HEK293T (cell line): ENCODE measurements around the gene LRRTM4.
A peak's percentile ranks its signal among the peaks of the same experiment; 100 is the strongest.

Experiments used
- CTCF ChIA-PET: fragments of 350-600 bp; formaldehyde crosslinking; extraction: SDS; loops from one replicate; lab custom pipeline; 2021; ENCODE audit warnings: antibody characterized with exemption, inconsistent platforms; lab: Yijun Ruan, JAX
- POLR2A ChIA-PET: fragments of 350-600 bp; formaldehyde crosslinking; extraction: SDS; loops from one replicate; lab custom pipeline; 2020; ENCODE audit warnings: antibody characterized with exemption, inconsistent platforms; lab: Yijun Ruan, JAX
- DNase-seq: peaks from one replicate; pipeline ENCODE4 v3.0.0; 2012; ENCODE audit warnings: mixed read lengths; ENCODE audit errors: extremely low spot score
- ARNT ChIP-seq: fragments of 450-650 bp; IDR thresholded peaks from 2 replicates; pipeline ENCODE4 v1.6.1; 2017; ENCODE audit warnings: mild to moderate bottlenecking
- BHLHE40 ChIP-seq: fragments of 450-650 bp; IDR thresholded peaks from 2 replicates; pipeline ENCODE4 v1.6.1; 2016; ENCODE audit warnings: mild to moderate bottlenecking, moderate library complexity, borderline replicate concordance
- CTBP1 ChIP-seq: fragments of 450-650 bp; IDR thresholded peaks from 2 replicates; pipeline ENCODE4 v1.6.1; 2016; ENCODE audit warnings: borderline replicate concordance
- ELF4 ChIP-seq: fragments of 450-650 bp; IDR thresholded peaks from 2 replicates; pipeline ENCODE4 v1.6.1; 2017; ENCODE audit warnings: antibody characterized with exemption
- FOXA1 ChIP-seq: fragments of 450-650 bp; IDR thresholded peaks from 2 replicates; pipeline ENCODE4 v1.6.1; 2016; ENCODE audit warnings: mild to moderate bottlenecking
- FOXK2 ChIP-seq: fragments of 450-650 bp; IDR thresholded peaks from 2 replicates; pipeline ENCODE4 v1.6.1; 2016; ENCODE audit warnings: mild to moderate bottlenecking
- FOXM1 ChIP-seq: fragments of 450-650 bp; IDR thresholded peaks from 2 replicates; pipeline ENCODE4 v1.6.1; 2017; ENCODE audit warnings: mild to moderate bottlenecking, borderline replicate concordance
- HDGF ChIP-seq: fragments of 450-650 bp; IDR thresholded peaks from 2 replicates; pipeline ENCODE4 v1.6.1; 2017; ENCODE audit warnings: antibody characterized with exemption, borderline replicate concordance
- L3MBTL2 ChIP-seq: fragments of 450-650 bp; conservative IDR thresholded peaks from 2 replicates; pipeline ENCODE4 v1.6.1; 2016; ENCODE audit warnings: mild to moderate bottlenecking
- LEF1 ChIP-seq: fragments of 450-650 bp; IDR thresholded peaks from 2 replicates; pipeline ENCODE4 v1.6.1; 2017; ENCODE audit warnings: mild to moderate bottlenecking, borderline replicate concordance
- NFRKB ChIP-seq: fragments of 450-650 bp; IDR thresholded peaks from 2 replicates; pipeline ENCODE4 v1.6.1; 2016; ENCODE audit warnings: mild to moderate bottlenecking, moderate library complexity
- SP1 ChIP-seq: fragments of 450-650 bp; IDR thresholded peaks from 2 replicates; pipeline ENCODE4 v1.6.1; 2017
- SUZ12 ChIP-seq: fragments of 450-650 bp; IDR thresholded peaks from 2 replicates; pipeline ENCODE4 v1.6.1; 2016; ENCODE audit warnings: mild to moderate bottlenecking
- TARDBP ChIP-seq: fragments of 450-650 bp; IDR thresholded peaks from 2 replicates; pipeline ENCODE4 v1.6.1; 2016
- ZNF384 ChIP-seq: fragments of 450-650 bp; IDR thresholded peaks from 2 replicates; pipeline ENCODE4 v1.6.1; 2016
- TF ChIP-seq, protein P1 (sequence below): fragments of 450-650 bp; IDR thresholded peaks from 2 replicates; pipeline ENCODE4 v1.6.1; 2016

Gene LRRTM4

DNA sequence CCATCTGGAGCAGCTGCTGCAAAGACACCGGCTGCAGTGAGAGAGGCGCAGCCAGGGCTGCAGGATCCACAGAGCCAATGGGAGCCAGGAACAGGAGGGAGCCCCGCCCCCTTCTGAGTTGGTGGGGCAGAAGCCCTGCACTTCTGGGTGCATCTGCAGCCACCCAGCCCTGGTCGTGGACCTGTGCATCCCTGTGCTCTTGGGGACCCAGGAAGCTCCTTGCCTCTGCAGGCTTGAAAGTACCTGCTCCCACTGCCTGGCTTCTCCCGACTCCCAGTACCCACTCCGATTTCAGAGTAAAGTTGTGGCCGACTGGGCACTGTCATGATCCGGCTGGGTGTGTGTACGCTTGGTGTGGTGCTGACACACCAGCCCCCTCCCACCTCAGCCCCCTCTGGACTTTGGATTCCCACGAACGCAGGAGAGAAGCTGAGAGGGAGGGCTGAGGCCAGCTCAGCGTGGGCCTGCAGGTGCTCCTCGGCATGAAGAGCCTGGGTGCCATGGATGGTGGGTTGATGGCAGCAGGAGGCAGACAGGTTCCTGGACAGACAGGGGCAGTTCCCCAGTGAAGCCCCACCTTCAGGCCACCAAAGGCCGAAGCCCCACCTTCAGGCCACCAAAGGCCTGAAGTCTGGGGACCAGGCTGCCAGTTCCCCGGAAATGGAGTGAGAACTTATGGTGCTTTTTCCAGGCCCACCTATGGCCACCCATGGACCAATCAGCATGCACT lies 34.9 kb downstream of the LRRTM4 start:
- TF ChIP-seq BHLHE40, result no peak
- no peak for TF ChIP-seq ELF4
- TF ChIP-seq ZNF384, result no peak
- TF ChIP-seq, protein P1, sequence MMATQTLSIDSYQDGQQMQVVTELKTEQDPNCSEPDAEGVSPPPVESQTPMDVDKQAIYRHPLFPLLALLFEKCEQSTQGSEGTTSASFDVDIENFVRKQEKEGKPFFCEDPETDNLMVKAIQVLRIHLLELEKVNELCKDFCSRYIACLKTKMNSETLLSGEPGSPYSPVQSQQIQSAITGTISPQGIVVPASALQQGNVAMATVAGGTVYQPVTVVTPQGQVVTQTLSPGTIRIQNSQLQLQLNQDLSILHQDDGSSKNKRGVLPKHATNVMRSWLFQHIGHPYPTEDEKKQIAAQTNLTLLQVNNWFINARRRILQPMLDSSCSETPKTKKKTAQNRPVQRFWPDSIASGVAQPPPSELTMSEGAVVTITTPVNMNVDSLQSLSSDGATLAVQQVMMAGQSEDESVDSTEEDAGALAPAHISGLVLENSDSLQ, result no peak
- TF ChIP-seq SUZ12, result no peak
- ChIA-PET POLR2A (no interaction called here), CTCF (no interaction called here)
- DNase-seq, result no peak

DNA sequence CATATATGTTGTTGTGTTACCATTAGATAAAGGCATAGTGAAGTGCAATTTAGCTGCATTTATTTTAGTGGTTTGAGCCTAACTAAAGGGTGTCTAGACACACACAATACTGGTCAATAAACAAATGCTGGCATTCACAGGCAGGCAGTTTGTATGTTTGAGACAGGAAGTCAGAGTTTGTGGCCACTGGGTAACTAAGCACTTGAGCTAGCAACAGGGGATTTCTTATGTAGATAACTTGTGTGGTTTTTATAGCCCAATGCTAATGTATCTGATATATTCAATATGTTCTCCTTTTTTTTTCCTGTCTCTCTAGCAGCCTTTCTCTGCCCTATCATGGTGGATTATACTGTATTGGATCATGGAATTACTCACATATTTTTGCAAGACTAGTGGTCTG lies 38.1 kb downstream of the LRRTM4 start:
- no peak for TF ChIP-seq L3MBTL2
- no peak for TF ChIP-seq FOXM1
- TF ChIP-seq SP1, result no peak
- no peak for TF ChIP-seq FOXA1
- no peak for TF ChIP-seq BHLHE40
- no peak for TF ChIP-seq ELF4
- no peak for TF ChIP-seq SUZ12
- TF ChIP-seq TARDBP, result no peak
- TF ChIP-seq, protein P1, result no peak
- no peak for TF ChIP-seq HDGF
- no peak for TF ChIP-seq ARNT
- no peak for TF ChIP-seq FOXK2
- no peak for TF ChIP-seq LEF1
- no peak for TF ChIP-seq NFRKB
- no peak for TF ChIP-seq CTBP1
- no peak for TF ChIP-seq ZNF384
- ChIA-PET CTCF (no interaction called here), POLR2A (no interaction called here)
- peak; percentile 10 for DNase-seq

DNA sequence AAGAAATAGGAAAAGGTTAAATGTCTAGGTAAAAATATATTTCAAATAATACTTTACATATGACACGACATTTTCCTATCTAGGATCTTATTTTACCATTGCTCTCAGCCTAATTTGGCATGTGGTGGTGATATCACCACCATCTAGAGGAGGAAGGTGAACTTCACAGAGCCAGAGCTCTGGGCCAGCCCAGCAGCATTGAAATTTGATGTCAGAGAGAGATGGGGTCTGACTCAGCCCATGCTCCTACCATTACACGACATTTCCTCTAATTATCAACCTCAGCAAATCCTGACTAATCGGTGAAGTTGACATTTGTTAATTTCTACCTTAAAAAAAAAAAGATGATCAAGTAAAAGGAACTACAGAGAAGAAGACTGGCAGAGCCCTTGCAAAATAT lies 42.3 kb downstream of the LRRTM4 start:
- ChIA-PET POLR2A (no interaction called here), CTCF (no interaction called here)
- no peak for DNase-seq
- TF ChIP-seq FOXK2, result no peak
- no peak for TF ChIP-seq NFRKB
- TF ChIP-seq LEF1, result no peak
- no peak for TF ChIP-seq SP1
- TF ChIP-seq HDGF, result no peak
- no peak for TF ChIP-seq ARNT
- TF ChIP-seq FOXM1, result no peak
- no peak for TF ChIP-seq CTBP1
- TF ChIP-seq, protein P1, result no peak
- no peak for TF ChIP-seq TARDBP
- TF ChIP-seq L3MBTL2, result no peak

DNA sequence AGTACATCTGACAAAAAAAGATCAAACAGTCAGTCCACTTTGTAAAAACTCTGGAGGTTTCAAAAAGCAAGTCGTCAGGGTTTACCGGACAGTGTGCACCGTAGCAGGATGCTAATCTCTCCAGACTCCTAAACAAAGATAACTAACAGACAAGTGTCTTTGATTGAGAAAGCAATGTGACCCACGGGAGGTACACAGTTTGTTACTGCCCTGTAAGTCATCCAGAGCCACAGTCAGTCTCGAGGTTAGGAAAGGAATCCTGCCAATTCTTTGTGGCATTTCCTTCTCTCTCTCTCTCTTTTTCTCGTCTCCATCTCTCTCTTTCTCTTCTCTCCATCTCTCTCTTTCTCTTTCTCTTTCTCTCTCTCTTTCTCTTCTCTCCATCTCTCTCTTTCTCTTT lies 42.8 kb downstream of the LRRTM4 start:
- ChIA-PET CTCF (no interaction called here), POLR2A (no interaction called here)
- no peak for DNase-seq
- TF ChIP-seq BHLHE40 (no peak), FOXK2 (no peak), NFRKB (no peak), HDGF (no peak), SP1 (no peak), ZNF384 (no peak), ELF4 (no peak)

DNA sequence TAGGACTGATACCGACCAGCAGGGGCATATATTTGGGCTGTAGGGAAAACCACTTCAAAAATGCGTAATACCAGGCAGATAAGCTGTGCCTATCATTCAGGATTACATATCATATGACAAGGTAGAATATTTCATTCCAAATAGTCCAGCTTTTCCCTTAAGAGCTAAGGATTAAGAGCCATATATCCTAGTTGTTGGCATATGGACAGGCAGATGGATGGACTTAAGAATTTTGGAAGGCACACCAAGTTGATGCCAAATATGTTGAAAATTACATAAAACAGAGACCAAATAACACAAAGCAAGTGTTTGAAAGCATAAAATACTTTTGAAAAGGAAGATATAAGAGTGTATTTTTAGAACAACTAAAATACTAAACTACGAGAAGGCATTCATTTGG lies 52.1 kb downstream of the LRRTM4 start:
- POLR2A ChIA-PET, result no interaction called here
- CTCF ChIA-PET, result interaction anchor here (0.5 kb wide), 1 partner anchor 322 kb away, joined by 3 read pairs; no protein-coding TSS in a partner anchor
- DNase-seq, result no peak
- TF ChIP-seq HDGF (no peak), SP1 (no peak), ELF4 (no peak), BHLHE40 (no peak), SUZ12 (no peak), CTBP1 (no peak), ARNT (no peak)
- TF ChIP-seq, protein P1, result no peak

DNA sequence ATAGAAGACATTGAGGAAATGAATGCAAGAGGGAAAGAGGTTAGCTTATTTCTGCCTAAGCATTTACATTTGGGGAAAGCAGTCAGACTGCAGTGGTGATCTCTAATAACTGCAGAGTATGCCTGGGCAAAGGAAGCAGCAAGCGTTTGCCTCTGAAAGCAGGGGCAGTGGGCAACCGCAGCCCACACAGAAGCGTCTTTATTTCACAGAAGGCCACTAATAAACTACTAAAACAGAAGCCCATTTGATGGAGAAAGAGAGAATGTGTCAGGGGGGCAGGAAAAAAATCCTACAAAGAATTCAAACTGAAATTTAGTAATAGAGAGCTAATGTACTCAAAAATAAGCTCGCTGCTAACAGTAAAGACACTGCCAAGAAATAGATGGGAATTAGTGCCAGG lies 53.1 kb downstream of the LRRTM4 start:
- no peak for DNase-seq
- TF ChIP-seq CTBP1 (no peak), FOXA1 (no peak), TARDBP (no peak), L3MBTL2 (no peak), FOXM1 (no peak), SUZ12 (no peak), FOXK2 (no peak), BHLHE40 (no peak), ELF4 (no peak), SP1 (no peak), HDGF (no peak), LEF1 (no peak), ZNF384 (no peak)
- TF ChIP-seq, protein P1, result no peak
- ChIA-PET POLR2A (no interaction called here), CTCF (no interaction called here)
